Pulmonary artery endothelial cell (primary cell): ENCODE data around the gene KLB. TPM values are rescaled to one million over a fixed set of nuclear protein-coding genes. Genes with fewer than 3 reads are reported as not detected.
A peak's percentile ranks its signal among the peaks of the same experiment; 100 is the strongest.
"Not testable (repeated sequence)": the region's sequence is repeated elsewhere in the genome, so short reads cannot be mapped to it uniquely, and the experiment has no call there.

Source experiments
- DNase-seq: peaks from one replicate; pipeline ENCODE4 v3.0.0-alpha.2; 2011; ENCODE audit warnings: low read depth, low spot score
- total RNA-seq: library from RNA; depleted of rRNA; stranded (reverse); fragments of >200 nt; gene quantifications from 2 replicates; pipeline ENCODE4 v1.2.3, GENCODE V29; 2014

The KLB gene
- total RNA-seq, result not detected in 2 replicates

GRCh38 chr4:39406763-39407583, at the start of gene KLB:
Gene KLB, plus strand, starts transcription at chr4:39406930. Its CDS starts 20 bp downstream, at chr4:39406950.
- no peak for DNase-seq

GRCh38 chr4:39357002-39357401, 49.7 kb upstream of the KLB start:
- DNase-seq, result no peak

- DNase-seq, result not testable (repeated sequence)
Measured at GRCh38 chr4:39360611-39361010, 46.1 kb upstream of the KLB start.

- no peak for DNase-seq
Measured at GRCh38 chr4:39362827-39363226, 43.9 kb upstream of the KLB start.

- no peak for DNase-seq
Measured at GRCh38 chr4:39363773-39364393, 42.8 kb upstream of the KLB start.

GRCh38 chr4:39365360-39365759, 41.4 kb upstream of the KLB start:
- DNase-seq, result no peak

GRCh38 chr4:39365830-39366771, 40.6 kb upstream of the KLB start, which contains the start of gene RFC1:
Gene RFC1, minus strand, starts transcription at chr4:39366362. Its CDS starts 121 bp downstream, at chr4:39366241.
- peak; percentile 71 for DNase-seq

- no peak for DNase-seq
Measured at GRCh38 chr4:39367166-39367565, 39.6 kb upstream of the KLB start.

- no peak for DNase-seq
Measured at GRCh38 chr4:39369301-39369700, 37.4 kb upstream of the KLB start.

GRCh38 chr4:39371209-39371608, 35.5 kb upstream of the KLB start:
- not testable (repeated sequence) for DNase-seq

GRCh38 chr4:39375478-39375877, 31.3 kb upstream of the KLB start:
- no peak for DNase-seq

GRCh38 chr4:39383690-39384089, 23.0 kb upstream of the KLB start:
- no peak for DNase-seq

GRCh38 chr4:39384563-39384962, 22.2 kb upstream of the KLB start:
- no peak for DNase-seq

GRCh38 chr4:39390603-39391002, 16.1 kb upstream of the KLB start:
- DNase-seq, result no peak

- DNase-seq, result no peak
Measured at GRCh38 chr4:39394706-39395105, 12.0 kb upstream of the KLB start.

- DNase-seq, result not testable (repeated sequence)
Measured at GRCh38 chr4:39401640-39402039, 5.1 kb upstream of the KLB start.

- no peak for DNase-seq
Measured at GRCh38 chr4:39407584-39407885, 805 bp downstream of the KLB start.

GRCh38 chr4:39410415-39410814, 3.7 kb downstream of the KLB start:
- DNase-seq, result no peak

- not testable (repeated sequence) for DNase-seq
Measured at GRCh38 chr4:39411561-39411960, 4.8 kb downstream of the KLB start.

GRCh38 chr4:39415678-39416283, 9.1 kb downstream of the KLB start:
- no peak for DNase-seq

- DNase-seq, result no peak
Measured at GRCh38 chr4:39422247-39422646, 15.5 kb downstream of the KLB start.
